ENCODE data around the gene DOCK1. TPM values are rescaled to one million over a fixed set of nuclear protein-coding genes. Genes with fewer than 3 reads are reported as not detected.
A peak's percentile ranks its signal among the peaks of the same experiment; 100 is the strongest.

DOCK1 gene
- total and polyA plus RNA-seq, 3 donors from 2014 or later, result 19.0 to 46.2 (median 32.0) TPM

DNA sequence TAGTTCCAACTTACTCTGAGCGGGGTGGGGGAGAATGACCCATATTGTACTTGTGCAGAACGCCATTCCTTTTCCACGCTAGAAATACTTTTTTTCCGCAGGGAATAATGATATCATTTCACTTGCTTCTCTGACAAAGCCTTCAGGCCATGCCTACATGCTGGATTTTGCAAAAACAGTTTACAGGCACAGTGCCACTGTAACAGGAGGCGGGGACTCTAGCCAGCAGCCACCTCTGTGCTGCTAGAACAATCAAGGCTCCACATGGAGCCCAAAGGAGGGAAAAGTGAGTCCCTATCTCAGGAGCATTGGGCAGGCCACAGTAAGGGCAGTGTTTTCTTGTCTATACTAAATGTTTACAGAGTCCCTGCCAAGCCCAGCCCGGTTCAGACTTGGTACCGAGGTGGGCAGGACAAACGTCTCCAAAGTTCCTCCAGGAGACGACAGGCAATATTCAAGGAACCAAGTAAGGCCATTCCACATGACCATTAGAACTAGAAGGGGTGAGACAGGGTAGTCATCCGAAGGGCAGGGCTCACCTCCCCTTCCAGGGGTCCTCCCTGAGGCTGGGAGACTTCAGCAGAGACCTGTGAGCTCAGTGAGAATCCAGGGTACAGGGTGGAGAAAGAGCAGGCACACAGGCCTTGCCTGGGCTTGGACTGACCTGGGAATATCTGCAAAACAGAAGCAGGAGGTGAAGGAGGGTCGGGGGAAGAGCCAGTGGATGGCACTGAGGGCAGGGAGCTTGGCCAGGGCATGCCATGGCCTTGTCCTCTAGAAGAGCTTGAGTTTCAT, 553.0 kb downstream of the DOCK1 start:
- intact Hi-C loops (cut with DNase I; ENCODE audit: low total_unique reads), result no loop called here
- TF ChIP-seq POLR2A (IDR thresholded peaks at IDR 0.05), result no peak
- TF ChIP-seq, protein P1, sequence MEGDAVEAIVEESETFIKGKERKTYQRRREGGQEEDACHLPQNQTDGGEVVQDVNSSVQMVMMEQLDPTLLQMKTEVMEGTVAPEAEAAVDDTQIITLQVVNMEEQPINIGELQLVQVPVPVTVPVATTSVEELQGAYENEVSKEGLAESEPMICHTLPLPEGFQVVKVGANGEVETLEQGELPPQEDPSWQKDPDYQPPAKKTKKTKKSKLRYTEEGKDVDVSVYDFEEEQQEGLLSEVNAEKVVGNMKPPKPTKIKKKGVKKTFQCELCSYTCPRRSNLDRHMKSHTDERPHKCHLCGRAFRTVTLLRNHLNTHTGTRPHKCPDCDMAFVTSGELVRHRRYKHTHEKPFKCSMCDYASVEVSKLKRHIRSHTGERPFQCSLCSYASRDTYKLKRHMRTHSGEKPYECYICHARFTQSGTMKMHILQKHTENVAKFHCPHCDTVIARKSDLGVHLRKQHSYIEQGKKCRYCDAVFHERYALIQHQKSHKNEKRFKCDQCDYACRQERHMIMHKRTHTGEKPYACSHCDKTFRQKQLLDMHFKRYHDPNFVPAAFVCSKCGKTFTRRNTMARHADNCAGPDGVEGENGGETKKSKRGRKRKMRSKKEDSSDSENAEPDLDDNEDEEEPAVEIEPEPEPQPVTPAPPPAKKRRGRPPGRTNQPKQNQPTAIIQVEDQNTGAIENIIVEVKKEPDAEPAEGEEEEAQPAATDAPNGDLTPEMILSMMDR (IDR thresholded peaks at IDR 0.05), result no peak
- H3K4me1 ChIP-seq, result no peaks in the 10 kb centered on the region
- H3K27ac ChIP-seq, result no peak overlapping the region
- no peak overlapping the region for H3K4me3 ChIP-seq
- no peak for DNase-seq
- no peaks in the 10 kb centered on the region for H3K27me3 ChIP-seq
- H3K36me3 ChIP-seq (ENCODE audit: low read depth, missing control alignments), result no peaks in the 10 kb centered on the region
- WGBS, 2 donors, result 95 to 96% methylated on average over 10 to 11 of the region's 11 CpGs
- no peaks in the 10 kb centered on the region for H3K9me3 ChIP-seq

DNA sequence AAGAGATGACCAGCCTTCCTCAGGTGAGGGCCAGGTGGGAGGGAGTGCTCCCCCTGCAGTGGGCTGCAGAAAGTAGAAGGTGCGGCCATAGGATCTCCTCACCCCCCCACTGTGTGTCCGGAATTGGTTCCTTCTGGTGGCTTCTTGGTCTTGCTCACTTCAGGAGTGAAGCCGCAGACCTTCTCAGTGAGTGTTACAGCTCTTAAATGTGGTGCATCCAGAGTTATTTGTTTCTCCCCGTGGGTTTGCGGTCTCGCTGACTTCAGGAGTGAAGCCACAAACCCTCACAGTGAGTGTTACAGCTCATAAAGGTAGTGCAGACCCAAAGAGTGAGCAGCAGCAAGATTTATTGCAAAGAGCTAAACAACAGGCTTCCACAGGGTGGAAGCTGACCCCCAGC, 553.6 kb downstream of the DOCK1 start:
- DNase-seq, result no peak
- TF ChIP-seq, protein P1 (IDR thresholded peaks at IDR 0.05), result no peak
- no peak for TF ChIP-seq POLR2A (IDR thresholded peaks at IDR 0.05)
- Histone ChIP-seq H3K27ac (no peak overlapping the region), H3K36me3 (ENCODE audit: low read depth, missing control alignments) (no peaks in the 10 kb centered on the region), H3K9me3 (no peaks in the 10 kb centered on the region), H3K4me1 (no peaks in the 10 kb centered on the region), H3K27me3 (no peaks in the 10 kb centered on the region), H3K4me3 (no peak overlapping the region)
- intact Hi-C loops (cut with DNase I; ENCODE audit: low total_unique reads), result no loop called here
- WGBS, 2 donors, result 83 to 90% methylated on average over 6 of the region's 6 CpGs

DNA sequence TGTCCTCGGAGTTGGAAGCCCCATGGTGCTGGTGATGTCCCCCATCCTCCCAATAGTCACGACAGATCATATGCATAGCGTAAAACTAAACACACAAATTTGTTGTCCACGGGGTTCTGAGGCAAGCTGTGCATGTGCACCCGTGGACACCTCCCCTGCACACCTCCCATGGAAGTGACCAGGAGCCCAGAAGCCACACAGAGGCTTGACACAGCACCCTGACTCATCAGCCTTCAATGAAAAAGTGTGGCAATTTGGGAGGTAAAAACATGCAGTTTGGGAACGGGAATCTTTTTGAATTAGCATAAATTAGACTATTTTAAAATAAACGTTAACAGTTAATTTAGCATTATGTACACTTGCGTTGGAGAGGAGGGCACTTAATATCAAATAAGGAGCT, 554.7 kb downstream of the DOCK1 start:
- DNase-seq, result no peak
- Histone ChIP-seq H3K36me3 (ENCODE audit: low read depth, missing control alignments) (no peaks in the 10 kb centered on the region), H3K4me3 (no peak overlapping the region), H3K4me1 (no peaks in the 10 kb centered on the region), H3K27me3 (no peaks in the 10 kb centered on the region), H3K9me3 (no peaks in the 10 kb centered on the region), H3K27ac (no peak overlapping the region)
- TF ChIP-seq POLR2A (IDR thresholded peaks at IDR 0.05), result no peak
- TF ChIP-seq, protein P1 (IDR thresholded peaks at IDR 0.05), result no peak
- 73 to 77% methylated on average over 8 of the region's 8 CpGs for WGBS, 2 donors
- intact Hi-C loops (cut with DNase I; ENCODE audit: low total_unique reads), result no loop called here

DNA sequence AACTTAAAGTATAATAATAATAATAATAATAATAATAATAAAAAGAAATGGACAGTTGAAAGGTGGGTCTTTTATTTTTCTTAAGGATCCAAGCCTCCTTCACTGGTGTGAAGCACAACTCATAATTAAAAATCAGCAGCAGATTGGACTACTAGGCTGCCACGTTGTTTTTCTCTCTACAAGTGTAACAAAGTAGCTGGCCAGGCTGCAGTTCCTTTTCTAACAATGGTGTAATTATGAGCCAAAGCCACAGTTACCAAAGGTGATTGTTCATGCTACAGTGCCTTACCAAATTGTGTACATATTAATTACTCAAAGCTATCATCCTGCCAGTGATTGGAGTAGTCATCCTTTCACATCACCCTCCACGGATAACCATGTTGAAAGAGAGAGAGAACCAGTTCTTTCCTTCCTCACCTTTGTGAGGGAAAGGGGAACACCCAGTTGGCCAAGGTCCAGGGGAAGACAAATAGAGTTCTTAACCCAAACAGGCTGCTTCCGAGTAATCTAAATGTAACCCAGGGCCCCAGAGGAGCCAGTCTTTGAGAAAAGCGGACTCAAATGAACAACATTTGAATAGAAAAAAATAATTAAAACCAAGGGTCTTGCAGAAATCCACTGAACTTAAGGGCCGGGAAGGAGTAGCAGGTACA, 557.5 kb downstream of the DOCK1 start:
- Histone ChIP-seq H3K36me3 (ENCODE audit: low read depth, missing control alignments) (no peaks in the 10 kb centered on the region), H3K27me3 (no peaks in the 10 kb centered on the region), H3K9me3 (no peaks in the 10 kb centered on the region), H3K4me1 (no peaks in the 10 kb centered on the region), H3K4me3 (no peak overlapping the region), H3K27ac (no peak overlapping the region)
- WGBS, 2 donors, result 60 to 69% methylated on average over 5 of the region's 5 CpGs
- intact Hi-C loops (cut with DNase I; ENCODE audit: low total_unique reads), result no loop called here
- no peak for TF ChIP-seq POLR2A (IDR thresholded peaks at IDR 0.05)
- TF ChIP-seq, protein P1 (IDR thresholded peaks at IDR 0.05), result no peak
- peak; percentile 61 for DNase-seq
